Neural cell (in vitro differentiated cells): ENCODE measurements around the gene NFX1.

Experiments
- CTCF ChIP-seq: fragments of 450-650 bp; IDR thresholded peaks from 2 replicates; pipeline ENCODE4 v1.5.1; 2014; ENCODE audit warnings: antibody characterized with exemption, mild to moderate bottlenecking, moderate library complexity; ENCODE audit not compliant: poor library complexity, severe bottlenecking
- EP300 ChIP-seq: fragments of 450-650 bp; conservative IDR thresholded peaks from 2 replicates; pipeline ENCODE4 v1.6.1; 2014; ENCODE audit warnings: antibody characterized with exemption, mild to moderate bottlenecking, moderate library complexity; ENCODE audit not compliant: poor library complexity, severe bottlenecking
- EZH2 ChIP-seq: fragments of 200-600, 300-800 bp; shearing (Covaris generic), sonication (generic); IDR thresholded peaks from 2 replicates; pipeline ENCODE4 v1.6.1; 2014; ENCODE audit warnings: antibody characterized with exemption, low read length, borderline replicate concordance, mild to moderate bottlenecking; ENCODE audit not compliant: insufficient read depth, poor library complexity, severe bottlenecking
- POLR2AphosphoS5 ChIP-seq: IDR thresholded peaks from 2 replicates; pipeline ENCODE4 v1.6.1; 2012
- REST ChIP-seq: IDR thresholded peaks from 2 replicates; pipeline ENCODE4 v1.6.1; 2012; ENCODE audit warnings: borderline replicate concordance
- TAF1 ChIP-seq: IDR thresholded peaks from 2 replicates; pipeline ENCODE4 v1.6.1; 2012; ENCODE audit warnings: low read depth

- no peak for TF ChIP-seq CTCF
- TF ChIP-seq EZH2 = no peak
- TF ChIP-seq POLR2AphosphoS5 = no peak
- no peak for TF ChIP-seq REST
- no peak for TF ChIP-seq TAF1
- TF ChIP-seq EP300 = no peak
These were observed 4.8 kb upstream of the NFX1 start for GRCh38 chr9:33285502-33285901.
